DND-41 (cell line): ENCODE results near the gene DGKI.

Experiments
- CTCF ChIP-seq: IDR thresholded peaks from 2 replicates; pipeline ENCODE4 v1.5.1; 2012; ENCODE audit warnings: borderline replicate concordance, low read length, moderate library complexity, mild to moderate bottlenecking; ENCODE audit not compliant: poor library complexity, severe bottlenecking; ENCODE audit errors: extremely low read depth
- EZH2 ChIP-seq: IDR thresholded peaks from 3 replicates; pipeline ENCODE4 v1.6.1; 2012; ENCODE audit warnings: borderline replicate concordance, low read depth, mild to moderate bottlenecking, moderate library complexity, low read length, inconsistent platforms; ENCODE audit not compliant: severe bottlenecking

- TF ChIP-seq EZH2 (no peak), CTCF (no peak)
Measured at GRCh38 chr7:137652721-137653120, 194.1 kb downstream of the DGKI start.
